ENCODE results near the gene RPL41.

Gene RPL41

GRCh38 chr12:56127485-56127887 is 11.1 kb downstream of the RPL41 start:
- DNase-seq (ENCODE audit: low read depth in 2 of 3, low spot score in 2 of 3), result no peak

DNA sequence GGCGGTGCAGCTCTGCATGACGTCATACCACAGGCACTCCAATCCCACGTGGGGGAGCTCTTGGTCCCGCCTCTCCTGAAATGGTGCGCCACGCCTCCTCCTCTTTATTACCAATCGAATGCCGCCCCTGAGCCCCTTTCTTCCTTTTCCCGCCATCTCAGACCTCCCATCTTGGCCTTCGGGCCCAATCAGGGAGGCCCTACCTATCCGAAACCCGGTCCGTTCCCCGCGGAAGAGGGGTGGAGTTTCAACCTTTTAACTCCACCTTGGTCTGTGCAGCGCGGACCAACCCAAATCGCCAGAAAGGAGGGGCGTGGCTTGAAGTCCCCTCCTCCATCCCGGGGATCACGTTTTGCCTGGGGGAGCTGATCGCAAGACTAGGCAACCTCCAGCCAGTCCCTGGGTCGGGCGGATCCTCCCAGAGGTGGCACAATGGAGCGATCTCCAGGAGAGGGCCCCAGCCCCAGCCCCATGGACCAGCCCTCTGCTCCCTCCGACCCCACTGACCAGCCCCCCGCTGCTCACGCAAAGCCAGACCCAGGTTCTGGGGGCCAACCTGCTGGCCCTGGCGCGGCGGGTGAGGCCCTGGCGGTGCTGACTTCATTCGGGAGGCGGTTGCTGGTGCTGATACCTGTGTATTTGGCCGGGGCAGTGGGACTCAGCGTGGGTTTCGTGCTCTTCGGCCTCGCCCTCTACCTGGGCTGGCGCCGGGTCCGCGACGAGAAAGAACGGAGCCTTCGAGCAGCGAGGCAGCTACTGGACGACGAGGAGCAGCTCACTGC is 11.6 kb downstream of the RPL41 start, which contains the start of gene ESYT1:
Gene ESYT1 (plus strand): TSS at position 380 of the 782 bp plus-strand sequence. CDS start 53 bp downstream, at position 433.
- DNase-seq (ENCODE audit: low read depth in 2 of 3, low spot score in 2 of 3), result peak; percentile 77 to 93 (median 87)

DNA sequence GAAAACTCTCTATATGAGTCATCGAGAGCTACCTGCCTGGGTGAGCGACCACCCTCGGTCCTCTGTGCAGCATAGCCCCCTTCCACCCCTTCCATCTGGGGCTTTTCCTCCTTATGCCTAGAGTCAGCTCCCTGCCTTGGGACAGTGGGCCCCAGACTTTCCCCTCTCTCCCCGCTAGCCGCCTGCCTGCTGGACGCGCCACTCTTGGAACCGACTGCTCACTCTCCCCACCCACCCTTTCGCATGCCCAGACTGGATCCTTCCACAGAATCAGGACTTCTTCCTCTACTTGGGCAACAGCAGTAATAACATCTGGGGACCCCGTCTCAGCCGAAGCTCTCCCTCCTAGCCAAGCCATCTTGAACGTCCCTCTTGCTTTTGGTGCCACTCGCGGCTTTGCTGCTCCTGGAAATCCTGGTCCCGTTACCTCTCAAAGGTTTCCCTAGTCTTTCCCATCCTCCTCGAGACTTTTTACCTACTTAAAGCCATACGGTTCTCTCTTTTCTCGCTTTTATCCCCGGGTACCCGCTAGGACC is 12.3 kb downstream of the RPL41 start:
- DNase-seq (ENCODE audit: low read depth in 2 of 3, low spot score in 2 of 3), result peak in 1 of 3 experiments; percentile 24

DNA sequence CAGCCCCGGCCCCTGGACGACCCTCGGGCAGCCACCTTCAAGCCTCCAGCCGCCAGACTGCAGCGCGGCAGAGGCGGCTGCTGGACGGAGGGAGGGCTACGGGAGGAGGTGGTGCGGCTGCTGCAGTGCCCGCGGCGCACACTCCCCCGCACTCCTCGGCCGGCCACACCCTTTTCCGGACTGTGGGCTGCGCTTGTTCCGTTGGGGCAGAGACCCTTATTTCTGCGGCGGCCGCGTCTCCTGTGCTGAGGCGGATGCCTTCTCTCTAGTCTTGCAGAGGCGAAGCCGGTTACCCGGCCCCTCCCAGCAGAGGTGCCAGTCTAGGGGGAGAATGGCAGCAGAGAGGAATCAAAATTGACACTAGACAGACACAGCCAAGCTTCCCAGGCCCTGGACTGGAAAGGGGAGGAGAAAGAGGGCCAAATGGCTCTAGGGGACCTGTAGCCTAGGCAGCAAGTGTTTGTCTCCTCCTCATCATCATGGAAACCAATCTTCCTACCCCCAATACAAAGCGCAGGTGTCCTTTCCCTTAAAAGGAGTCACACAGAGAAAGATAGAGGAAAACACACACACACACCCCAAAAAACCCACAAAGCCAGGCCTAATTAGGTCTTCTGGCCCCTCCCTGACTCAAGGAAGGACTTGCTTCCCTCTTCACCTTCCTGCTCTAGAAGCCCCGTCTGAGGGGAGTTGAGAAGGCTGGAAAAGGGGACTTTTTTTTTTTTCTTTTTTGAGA is 12.9 kb downstream of the RPL41 start:
- DNase-seq (ENCODE audit: low read depth in 2 of 3, low spot score in 2 of 3), result peak; percentile 53 to 76 (median 54)

DNA sequence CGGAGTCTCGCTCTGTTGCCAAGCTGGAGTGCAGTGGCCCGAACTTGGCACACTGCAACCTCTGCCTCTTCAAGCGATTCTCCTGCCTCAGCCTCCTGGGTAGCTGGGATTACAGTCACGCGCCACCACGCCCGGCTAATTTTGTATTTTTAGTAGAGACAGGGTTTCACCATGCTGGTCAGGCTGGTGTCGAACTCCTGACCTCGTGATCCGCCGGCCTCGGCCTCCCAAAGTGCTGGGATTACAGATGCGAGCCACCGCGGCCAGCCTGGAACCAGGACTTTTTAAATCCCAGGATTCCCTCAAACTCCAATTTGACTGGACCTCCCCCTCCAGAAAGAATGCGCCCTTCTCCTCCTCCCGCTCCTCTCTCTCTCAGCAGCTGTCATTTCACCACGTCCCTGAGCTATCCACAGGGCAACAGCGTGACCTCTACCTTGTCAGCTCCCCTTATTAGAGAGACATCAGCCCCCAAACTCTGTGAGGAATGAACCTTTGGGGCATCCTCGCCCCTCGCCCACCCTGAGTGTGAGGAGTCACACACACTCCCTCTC is 13.6 kb downstream of the RPL41 start:
- no peak for DNase-seq (ENCODE audit: low read depth in 2 of 3, low spot score in 2 of 3)

GRCh38 chr12:56130876-56131275 is 14.4 kb downstream of the RPL41 start:
- no peak for DNase-seq (ENCODE audit: low read depth in 2 of 3, low spot score in 2 of 3)

- DNase-seq (ENCODE audit: low read depth in 2 of 3, low spot score in 2 of 3), result no peak
Measured at GRCh38 chr12:56134897-56135296, 18.5 kb downstream of the RPL41 start.

DNA sequence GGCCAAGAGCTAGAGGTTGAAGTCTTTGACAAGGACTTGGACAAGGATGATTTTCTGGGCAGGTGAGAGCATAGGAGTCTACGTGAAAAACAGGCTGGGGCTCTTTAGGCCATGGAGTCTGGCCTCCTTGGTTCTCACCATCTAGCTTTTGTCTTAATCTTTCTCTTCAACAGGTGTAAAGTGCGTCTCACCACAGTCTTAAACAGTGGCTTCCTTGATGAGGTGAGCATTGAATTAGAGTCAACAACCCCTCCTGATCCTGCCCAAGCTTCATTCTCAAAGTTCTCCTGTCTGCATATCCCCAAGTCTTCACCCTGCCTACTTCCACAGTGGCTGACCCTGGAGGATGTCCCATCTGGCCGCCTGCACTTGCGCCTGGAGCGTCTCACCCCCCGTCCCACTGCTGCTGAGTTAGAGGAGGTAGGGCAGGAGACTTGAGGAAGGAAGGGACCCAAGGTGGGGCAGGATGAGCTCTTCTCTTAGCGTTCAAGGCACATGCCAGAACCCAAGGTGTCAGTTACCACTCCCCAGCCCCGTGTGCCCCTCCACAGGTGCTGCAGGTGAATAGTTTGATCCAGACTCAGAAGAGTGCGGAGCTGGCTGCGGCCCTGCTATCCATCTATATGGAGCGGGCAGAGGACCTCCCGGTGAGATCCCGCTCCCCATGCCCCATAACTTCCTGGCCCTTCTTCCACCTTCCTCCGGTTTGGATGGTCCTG is 21.6 kb downstream of the RPL41 start:
- no peak for DNase-seq (ENCODE audit: low read depth in 2 of 3, low spot score in 2 of 3)

DNA sequence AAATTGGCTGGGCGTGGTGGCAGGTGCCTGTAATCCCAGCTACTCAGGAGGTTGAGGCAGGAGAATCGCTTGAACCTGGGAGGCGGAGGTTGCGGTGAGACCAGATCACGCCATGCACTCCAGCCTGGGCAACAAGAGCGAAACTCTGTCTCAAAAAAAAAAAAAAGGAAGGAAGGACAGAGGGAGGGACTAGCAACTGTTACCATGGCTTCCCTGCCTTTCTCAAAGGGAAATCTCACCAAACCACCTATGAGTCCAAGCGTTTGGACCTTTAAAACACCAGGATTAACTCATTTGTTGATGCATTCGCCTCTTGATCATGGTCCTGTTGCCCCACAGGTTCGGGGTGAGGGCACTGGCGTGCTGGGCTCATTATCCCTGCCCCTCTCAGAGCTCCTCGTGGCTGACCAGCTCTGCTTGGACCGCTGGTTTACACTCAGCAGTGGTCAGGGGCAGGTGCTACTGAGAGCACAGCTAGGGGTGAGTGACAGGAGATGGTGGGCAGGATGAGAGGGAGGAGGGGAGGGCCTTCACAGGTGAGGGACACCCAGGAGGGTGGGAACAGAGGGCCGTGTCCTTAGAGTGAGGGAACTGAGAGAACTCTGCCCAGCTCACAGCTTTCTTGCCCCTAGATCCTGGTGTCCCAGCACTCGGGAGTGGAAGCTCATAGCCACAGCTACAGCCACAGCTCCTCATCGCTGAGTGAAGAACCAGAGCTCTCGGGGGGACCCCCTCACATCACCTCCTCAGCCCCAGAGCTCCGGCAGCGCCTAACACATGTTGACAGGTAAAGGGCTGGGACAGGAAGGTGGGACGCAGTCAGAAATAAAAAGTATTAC is 25.7 kb downstream of the RPL41 start:
- DNase-seq (ENCODE audit: low read depth in 2 of 3, low spot score in 2 of 3), result no peak

- DNase-seq (ENCODE audit: low read depth in 2 of 3, low spot score in 2 of 3), result no peak
Measured at GRCh38 chr12:56143217-56143616, 26.8 kb downstream of the RPL41 start.

- no peak for DNase-seq (ENCODE audit: low read depth in 2 of 3, low spot score in 2 of 3)
Measured at GRCh38 chr12:56143870-56144269, 27.4 kb downstream of the RPL41 start.

GRCh38 chr12:56145217-56145616 is 28.8 kb downstream of the RPL41 start:
- DNase-seq (ENCODE audit: low read depth in 2 of 3, low spot score in 2 of 3), result no peak

- no peak for DNase-seq (ENCODE audit: low read depth in 2 of 3, low spot score in 2 of 3)
Measured at GRCh38 chr12:56146492-56147460, 30.3 kb downstream of the RPL41 start.

DNA sequence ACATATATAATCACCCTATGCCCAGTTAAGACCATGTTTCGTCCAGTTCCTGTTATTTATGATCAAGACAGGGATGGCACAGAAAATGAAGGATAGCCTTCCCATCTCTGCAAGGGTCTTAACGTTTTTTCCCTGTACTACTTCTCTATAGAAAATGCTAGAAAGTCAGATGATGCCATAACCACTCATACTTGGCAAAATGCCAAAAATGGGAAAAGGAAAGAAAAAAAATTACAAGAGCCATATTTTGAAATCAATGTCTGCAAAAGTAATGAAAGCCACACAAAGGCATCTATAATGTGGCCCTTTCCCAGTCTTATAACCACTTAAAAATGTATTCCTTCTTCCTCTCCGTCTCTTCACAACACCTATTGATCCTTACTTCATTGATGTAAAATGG is 34.1 kb downstream of the RPL41 start:
- no peak for DNase-seq (ENCODE audit: low read depth in 2 of 3, low spot score in 2 of 3)

DNA sequence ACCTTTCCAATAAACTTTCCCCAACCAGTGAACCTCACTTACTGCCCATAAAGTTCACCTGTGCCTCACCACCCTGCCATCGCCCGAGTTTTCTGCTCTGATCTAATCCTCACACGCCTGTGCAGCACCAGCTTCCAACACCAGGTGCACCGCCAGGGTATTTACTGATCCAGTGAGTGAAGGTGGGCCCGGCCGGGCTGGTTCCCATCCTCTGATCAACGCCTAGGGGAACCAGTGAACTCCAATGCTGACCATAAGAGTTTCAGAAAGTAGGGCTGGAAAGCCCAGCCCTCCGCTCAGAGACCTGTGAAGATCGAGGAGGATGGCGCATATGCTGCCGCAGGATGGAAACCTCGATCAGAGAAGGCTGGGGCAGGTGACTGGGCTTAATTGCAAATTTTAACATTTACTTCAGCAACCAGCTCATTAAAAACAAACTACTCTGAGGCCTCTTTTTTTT is 35.3 kb downstream of the RPL41 start:
- peak; percentile 36 to 48 (median 40) for DNase-seq (ENCODE audit: low read depth in 2 of 3, low spot score in 2 of 3)

DNA sequence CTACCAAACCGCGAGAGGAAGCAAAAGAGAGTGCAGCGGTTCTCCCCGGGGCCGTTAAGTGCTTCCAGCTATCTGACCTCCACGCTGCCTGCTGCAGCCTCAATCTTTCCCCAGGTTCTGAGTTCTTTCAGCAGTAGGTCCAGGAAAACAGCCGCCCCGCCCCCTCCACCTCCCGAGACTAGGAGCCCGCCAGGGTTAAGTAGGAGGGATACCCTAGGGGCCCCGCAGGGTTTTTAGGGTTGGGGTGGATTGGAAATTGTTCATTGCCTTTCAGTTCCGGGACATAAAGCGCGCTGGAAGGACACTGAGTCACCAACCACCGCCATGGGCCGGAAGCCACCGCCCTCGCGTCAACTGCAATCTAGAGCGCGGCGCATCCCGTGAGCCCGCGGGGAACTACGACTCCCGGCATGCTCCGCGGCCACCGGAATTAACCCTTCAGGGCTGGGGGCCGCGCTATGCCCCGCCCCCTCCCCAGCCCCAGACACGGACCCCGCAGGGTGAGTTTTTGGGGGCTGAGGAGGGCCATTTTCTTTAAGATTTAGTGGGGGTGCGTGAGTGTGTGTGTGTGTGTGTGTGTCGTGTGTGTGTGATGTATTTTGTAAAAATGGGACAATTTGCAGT is 35.8 kb downstream of the RPL41 start, which contains the start of gene MYL6B:
Gene MYL6B (plus strand): TSS at position 456 of the 624 bp plus-strand sequence. CDS start 1,332 bp downstream, outside the sequence.
- DNase-seq (ENCODE audit: low read depth in 2 of 3, low spot score in 2 of 3), result peak; percentile 79 to 89 (median 80)

DNA sequence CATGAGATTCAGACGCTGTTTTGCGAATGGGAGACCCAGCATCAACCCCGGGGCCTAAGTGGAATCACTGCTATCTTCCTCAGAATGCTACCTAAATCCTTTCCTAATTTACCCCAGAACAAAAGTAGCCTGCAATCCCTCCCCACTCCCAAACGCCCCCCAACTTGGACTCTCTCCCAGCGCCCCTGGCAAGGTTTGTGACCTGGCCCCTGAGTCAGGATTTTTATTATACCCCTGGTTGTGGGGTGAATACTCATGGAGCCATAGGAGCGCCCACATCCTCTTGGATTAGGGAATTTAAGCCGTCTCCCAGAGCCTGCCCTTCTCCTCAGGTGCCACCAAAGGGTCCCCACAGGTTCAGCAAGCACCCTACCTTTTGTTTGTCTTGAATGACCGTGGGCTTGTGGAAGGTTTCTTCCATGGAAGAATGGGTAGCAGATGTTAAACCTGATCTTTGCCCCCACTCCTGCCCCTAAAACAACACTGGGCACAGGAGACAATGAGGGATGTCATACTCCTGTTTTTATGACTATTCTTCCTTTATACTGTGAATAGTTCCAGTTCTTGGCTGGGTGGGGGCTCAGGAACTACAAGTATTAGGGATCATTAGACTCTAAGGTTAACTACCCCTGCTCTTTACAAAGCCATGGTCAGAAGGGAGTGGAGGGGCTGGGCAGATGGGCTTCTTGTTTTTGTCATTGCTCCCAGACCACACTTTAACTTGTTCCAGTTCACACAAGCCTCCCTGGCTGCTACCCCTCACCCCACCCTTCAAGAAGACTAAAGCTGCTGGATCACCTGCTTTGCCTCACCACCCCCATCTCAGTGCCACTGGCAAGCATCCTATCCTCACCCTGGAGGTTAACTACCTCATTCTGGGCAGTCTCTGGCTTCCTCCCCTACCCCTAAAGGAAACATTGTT is 36.6 kb downstream of the RPL41 start:
- DNase-seq (ENCODE audit: low read depth in 2 of 3, low spot score in 2 of 3), result no peak
